OCI-M2 (cell line): ENCODE data around the gene SMURF1.
"Not testable (repeated sequence)": the region's sequence is repeated elsewhere in the genome, so short reads cannot be mapped to it uniquely, and the experiment has no call there.

Experiments
- DNase-seq: peaks from one replicate; lab custom pipeline; 2025; ENCODE audit not compliant: unreplicated experiment; lab: John Stamatoyannopoulos, UW

SMURF1 gene

GRCh38 chr7:99061001-99061776, 82.7 kb downstream of the SMURF1 start:
- no peak for DNase-seq

- DNase-seq = no peak
Measured at GRCh38 chr7:99054781-99055180, 89.1 kb downstream of the SMURF1 start.

- no peak for DNase-seq
Measured at GRCh38 chr7:99050971-99051370, 92.9 kb downstream of the SMURF1 start.

DNA sequence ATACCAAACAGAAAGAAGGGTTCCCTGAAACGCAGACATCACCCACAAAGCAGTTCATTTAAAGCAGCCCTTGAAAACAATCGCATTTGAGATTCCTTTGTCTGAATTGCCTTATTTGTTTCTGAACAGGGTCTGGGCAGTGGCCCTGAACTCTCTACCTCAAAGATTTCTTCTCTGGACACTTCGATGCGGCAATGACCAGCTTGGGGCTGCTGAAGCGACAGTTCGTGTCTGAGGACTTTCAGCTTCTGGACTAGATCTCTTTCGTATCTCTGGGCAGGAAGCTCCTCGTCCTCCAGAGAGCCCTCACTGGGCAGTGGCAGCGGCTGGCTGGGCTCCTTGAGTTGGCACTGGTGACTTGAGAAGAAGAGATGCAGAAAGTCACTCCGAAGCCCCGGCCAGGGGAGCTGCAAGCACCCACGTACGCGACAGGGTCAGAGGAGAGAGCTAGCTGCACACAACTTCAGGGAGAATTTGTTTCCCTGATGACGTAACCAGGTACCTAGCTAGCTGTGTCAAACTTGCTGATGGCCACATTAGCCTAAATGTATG, 96.3 kb downstream of the SMURF1 start:
- DNase-seq = no peak

DNA sequence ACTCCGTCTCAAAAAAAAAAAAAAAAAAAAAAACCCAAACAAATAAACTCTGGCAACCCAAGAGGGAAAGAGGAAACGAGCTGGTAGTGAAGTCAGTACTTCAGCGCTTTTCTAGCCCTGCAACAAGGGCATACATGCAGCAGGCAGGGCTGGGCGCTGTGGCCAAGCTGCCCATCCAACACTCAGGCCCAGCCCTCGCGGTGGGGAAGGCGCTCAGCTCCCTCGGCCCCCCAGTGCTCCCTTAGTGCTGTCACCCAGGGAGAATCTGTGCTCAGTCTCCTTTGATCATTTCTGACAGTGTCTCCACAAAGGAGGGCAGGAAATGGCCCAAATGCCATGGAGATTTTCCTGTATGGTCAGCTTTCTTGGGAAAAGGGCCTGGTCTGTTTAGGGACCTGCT, 97.2 kb downstream of the SMURF1 start:
- no peak for DNase-seq

DNA sequence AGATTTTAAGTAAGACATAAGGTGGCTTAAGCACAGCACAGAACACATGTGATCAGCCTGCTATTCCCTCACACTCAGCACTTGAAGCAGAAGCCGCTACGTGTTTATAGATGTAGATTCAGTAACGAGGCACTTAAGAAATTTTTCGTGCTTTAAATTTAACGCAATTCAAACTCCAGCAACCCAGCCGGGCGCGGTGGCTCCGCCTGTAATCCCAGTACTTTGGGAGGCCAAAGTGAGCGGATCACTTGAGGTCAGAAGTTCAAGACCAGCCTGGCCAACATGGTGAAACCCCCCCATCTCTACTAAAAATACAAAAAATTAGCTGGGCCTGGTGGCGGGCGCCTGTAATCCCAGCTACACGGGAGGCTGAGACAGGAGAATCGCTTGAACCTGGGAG, 97.6 kb downstream of the SMURF1 start:
- DNase-seq = not testable (repeated sequence)

- not testable (repeated sequence) for DNase-seq
Measured at GRCh38 chr7:99044858-99045257, 99.0 kb downstream of the SMURF1 start.

- no peak for DNase-seq
Measured at GRCh38 chr7:99042957-99043356, 101.0 kb downstream of the SMURF1 start.

GRCh38 chr7:99041526-99041925, 102.4 kb downstream of the SMURF1 start:
- DNase-seq = no peak

- DNase-seq = peak; percentile 13
Measured at GRCh38 chr7:99040104-99040958, 103.6 kb downstream of the SMURF1 start.

- no peak for DNase-seq
Measured at GRCh38 chr7:99039384-99039891, 104.5 kb downstream of the SMURF1 start.

DNA sequence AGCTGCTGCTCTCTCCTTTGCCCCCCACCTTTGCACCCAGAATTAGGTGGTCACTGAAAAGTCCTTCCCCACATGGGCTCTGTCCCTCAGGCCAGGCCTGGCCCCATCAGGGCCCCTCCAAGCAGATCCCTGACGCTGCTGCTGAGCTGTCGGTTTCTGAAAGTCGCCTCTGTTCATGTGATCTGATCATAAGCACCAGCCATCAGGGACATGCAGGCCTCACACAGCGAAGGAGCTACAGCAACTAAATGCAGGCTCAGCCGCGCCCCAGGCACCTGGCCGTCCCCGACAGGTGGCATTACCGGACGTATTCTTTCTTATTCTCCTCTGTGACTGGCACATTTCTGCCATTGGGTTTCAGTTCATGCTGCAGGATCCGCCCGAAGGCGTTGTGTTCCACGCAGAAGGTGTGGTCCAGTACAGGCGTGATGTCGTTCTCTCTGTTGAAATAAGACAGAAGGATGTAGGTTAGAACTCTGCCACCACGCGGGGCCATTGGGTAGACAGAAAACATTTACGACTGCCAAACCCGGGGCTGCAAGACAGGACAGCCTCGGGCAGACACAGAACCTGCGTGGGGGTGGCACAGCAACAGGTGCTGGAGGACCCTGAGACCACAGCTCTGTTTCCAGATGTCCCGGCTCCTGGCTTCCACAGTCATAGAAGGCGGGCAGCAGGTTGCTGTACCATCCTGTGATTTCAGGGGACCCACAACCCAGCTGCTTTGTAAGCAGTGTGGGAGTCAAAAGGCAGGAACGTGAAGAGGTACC, 105.6 kb downstream of the SMURF1 start:
- DNase-seq = no peak

- no peak for DNase-seq
Measured at GRCh38 chr7:99037327-99037940, 106.5 kb downstream of the SMURF1 start.

DNA sequence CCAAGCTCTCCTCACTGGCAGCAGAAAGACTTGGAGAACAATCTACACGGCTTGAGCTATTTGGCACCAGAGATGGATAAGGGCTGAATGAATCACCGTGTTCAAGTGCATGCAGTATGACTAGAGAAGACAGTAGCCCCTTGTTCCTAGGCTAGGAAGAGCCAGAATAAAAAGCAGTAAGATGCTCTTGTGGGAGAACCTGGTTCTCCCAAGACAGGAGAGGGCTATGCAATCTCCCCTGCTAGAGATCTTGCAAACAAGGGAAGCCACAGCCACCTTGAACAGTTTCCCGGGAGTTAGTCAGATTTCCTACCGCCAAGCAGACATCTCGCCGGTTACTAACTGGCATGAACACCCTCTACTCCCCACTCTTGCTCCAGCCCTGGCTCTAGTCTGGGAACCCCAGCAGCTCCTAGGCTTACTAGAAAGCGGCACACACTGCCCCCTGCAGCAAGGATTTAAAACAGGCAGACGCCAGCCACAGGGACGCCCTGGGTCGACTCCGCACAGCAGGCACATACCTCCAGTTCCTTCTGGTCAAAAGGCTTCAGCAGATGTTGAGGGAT, 107.3 kb downstream of the SMURF1 start:
- no peak for DNase-seq

- no peak for DNase-seq
Measured at GRCh38 chr7:99035723-99036545, 108.0 kb downstream of the SMURF1 start.

DNA sequence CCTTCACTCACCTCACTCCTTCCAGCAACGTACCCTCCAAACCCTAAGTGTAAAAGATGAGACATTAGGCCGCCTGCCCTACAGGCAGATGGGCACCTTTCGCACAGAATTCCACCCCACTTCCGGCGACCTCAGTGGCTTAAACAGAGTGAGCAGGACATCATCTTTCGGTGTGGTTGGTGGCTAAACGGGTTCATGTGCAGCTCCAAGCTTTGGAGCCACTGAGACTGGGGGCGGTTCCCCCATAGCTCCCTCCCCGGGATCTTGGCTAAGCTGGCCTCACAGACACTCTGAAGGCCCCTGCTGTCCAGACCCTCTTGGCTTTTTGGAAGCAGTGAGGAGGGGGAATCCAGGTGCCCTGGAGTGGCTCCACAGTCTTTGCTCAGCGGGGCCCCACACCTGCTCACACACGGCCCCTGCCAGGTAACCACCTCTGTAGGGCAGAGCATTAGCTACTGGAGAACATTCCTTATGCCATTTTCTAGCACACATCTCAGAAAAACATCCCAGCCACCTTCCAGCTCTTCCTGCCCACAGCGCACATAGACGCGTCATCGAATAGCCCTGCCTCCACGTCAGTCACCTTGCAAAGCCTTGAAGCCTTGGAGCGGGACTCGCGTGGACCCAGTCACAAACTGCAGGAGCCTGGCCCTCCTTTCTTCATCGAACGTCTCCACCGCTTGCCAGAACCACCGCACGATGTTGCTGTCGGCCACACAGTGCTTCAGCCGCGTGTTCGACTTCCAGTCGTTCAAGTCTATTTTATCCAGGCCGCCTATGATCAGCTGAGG, 108.8 kb downstream of the SMURF1 start:
- DNase-seq = no peak

DNA sequence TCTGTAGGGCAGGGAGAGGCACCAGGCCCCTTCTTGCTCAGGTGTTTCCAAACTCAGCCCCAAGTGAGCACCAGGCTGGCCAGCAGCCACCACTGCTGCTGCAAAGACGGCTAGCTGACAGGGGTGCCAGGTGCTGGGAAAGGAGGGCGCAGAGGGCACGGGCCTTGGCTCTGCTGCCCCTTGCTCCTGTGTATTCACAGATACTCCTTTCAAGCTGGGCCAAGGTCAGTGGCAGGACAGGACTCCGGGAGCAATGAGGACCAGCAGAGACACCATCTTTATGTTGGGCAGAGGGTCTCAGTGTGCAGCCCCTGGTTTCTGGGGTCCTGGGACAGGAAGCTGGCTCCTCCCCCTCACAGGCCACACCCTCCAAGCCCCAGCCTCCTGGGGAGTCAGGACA, 110.1 kb downstream of the SMURF1 start:
- DNase-seq = no peak

- DNase-seq = no peak
Measured at GRCh38 chr7:99032928-99033327, 111.0 kb downstream of the SMURF1 start.

DNA sequence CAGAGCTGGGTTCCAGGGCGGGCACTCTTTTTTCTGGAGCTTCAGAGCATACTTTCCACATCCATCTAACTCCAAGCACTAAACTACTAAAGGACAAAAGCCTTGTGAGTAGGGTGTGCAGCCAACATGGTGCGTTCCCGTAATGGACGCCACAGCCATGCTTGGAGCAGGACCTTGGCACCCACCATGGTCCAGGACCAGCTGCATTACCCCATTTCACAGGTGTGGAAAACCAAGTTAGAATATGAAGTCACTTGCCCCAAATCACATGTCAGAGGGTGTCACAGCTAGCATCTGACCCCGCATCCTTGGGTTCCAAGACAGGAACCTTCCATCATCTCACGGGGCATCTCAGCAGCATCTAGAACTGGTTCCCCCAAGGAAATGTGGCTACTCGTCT, 112.4 kb downstream of the SMURF1 start:
- DNase-seq = no peak
